SK-N-SH treated with all-trans-retinoic acid at 6 μM for 48 hours (cell line): Measurements from ENCODE around the gene GUCA2B.

Experiments used
- ATAC-seq: fragments of 200-7000 bp; cut with Tn5 transposase; 3 replicates; pipeline ENCODE4 v1.9.1; 2020; ENCODE audit warnings: mild to moderate bottlenecking, moderate library complexity
- ARNTL ChIP-seq: fragments of 450-650 bp; formaldehyde crosslinking; IDR thresholded peaks from 2 replicates; pipeline ENCODE4 v1.5.0; 2020; ENCODE audit warnings: low read depth, mild to moderate bottlenecking, moderate library complexity, borderline replicate concordance
- BACH2 ChIP-seq: fragments of 250-450 bp; sonication (Bioruptor Pico); IDR thresholded peaks from 2 replicates; pipeline ENCODE4 v1.9.0; 2021; ENCODE audit warnings: mild to moderate bottlenecking, borderline replicate concordance
- CSDC2 ChIP-seq: fragments of 250-450 bp; sonication (Bioruptor Pico); IDR thresholded peaks from 2 replicates; pipeline ENCODE4 v1.5.0; 2020; ENCODE audit warnings: mild to moderate bottlenecking, moderate library complexity
- ESRRG ChIP-seq: fragments of 250-450 bp; sonication (Bioruptor Pico); IDR thresholded peaks from 2 replicates; pipeline ENCODE4 v1.6.1; 2021; ENCODE audit warnings: mild to moderate bottlenecking
- GLIS3 ChIP-seq: fragments of 250-450 bp; sonication (Bioruptor Pico); IDR thresholded peaks from 2 replicates; pipeline ENCODE4 v1.5.0; 2020; ENCODE audit warnings: mild to moderate bottlenecking, moderate library complexity
- ISL1 ChIP-seq: fragments of 250-450 bp; sonication (Bioruptor Pico); IDR thresholded peaks from 2 replicates; pipeline ENCODE4 v2.1.2; 2022; ENCODE audit warnings: mild to moderate bottlenecking, moderate library complexity
- OSR1 ChIP-seq: fragments of 250-450 bp; sonication (Bioruptor Pico); IDR thresholded peaks from 2 replicates; pipeline ENCODE4 v1.8.0; 2022; ENCODE audit warnings: moderate library complexity, mild to moderate bottlenecking, inconsistent platforms
- PPARA ChIP-seq: fragments of 250-450 bp; sonication (Bioruptor Pico); IDR thresholded peaks from 2 replicates; pipeline ENCODE4 v1.5.0; 2020; ENCODE audit warnings: mild to moderate bottlenecking, borderline replicate concordance
- RARB ChIP-seq: fragments of 250-450 bp; sonication (Bioruptor Pico); IDR thresholded peaks from 2 replicates; pipeline ENCODE4 v1.8.0; 2021; ENCODE audit warnings: mild to moderate bottlenecking, moderate library complexity
- SNAI2 ChIP-seq: fragments of 250-450 bp; sonication (Bioruptor Pico); IDR thresholded peaks from 2 replicates; pipeline ENCODE4 v1.5.0; 2020; ENCODE audit warnings: mild to moderate bottlenecking, moderate library complexity
- TCF4 ChIP-seq: fragments of 250-450 bp; sonication (Bioruptor Pico); IDR thresholded peaks from 2 replicates; pipeline ENCODE4 v1.8.0; 2021; ENCODE audit warnings: mild to moderate bottlenecking, moderate library complexity, borderline replicate concordance
- TOX ChIP-seq: fragments of 250-450 bp; sonication (Bioruptor Pico); IDR thresholded peaks from 2 replicates; pipeline ENCODE4 v1.8.0; 2021; ENCODE audit warnings: mild to moderate bottlenecking, moderate library complexity, borderline replicate concordance
- ZC3H10 ChIP-seq: fragments of 250-450 bp; sonication (Bioruptor Pico); IDR thresholded peaks from 2 replicates; pipeline ENCODE4 v1.5.1; 2021; ENCODE audit warnings: mild to moderate bottlenecking, moderate library complexity
- ZFP3 ChIP-seq: fragments of 250-450 bp; sonication (Bioruptor Pico); IDR thresholded peaks from 2 replicates; pipeline ENCODE4 v1.5.0; 2020; ENCODE audit warnings: mild to moderate bottlenecking, moderate library complexity
- ZFP30 ChIP-seq: fragments of 450-650 bp; formaldehyde crosslinking; IDR thresholded peaks from 2 replicates; pipeline ENCODE4 v1.5.0; 2022; ENCODE audit warnings: mild to moderate bottlenecking, moderate library complexity
- ZNF565 ChIP-seq: fragments of 450-650 bp; formaldehyde crosslinking; conservative IDR thresholded peaks from 2 replicates; pipeline ENCODE4 v1.5.0; 2020; ENCODE audit warnings: low read depth, mild to moderate bottlenecking, moderate library complexity
- ZNF70 ChIP-seq: fragments of 450-650 bp; formaldehyde crosslinking; IDR thresholded peaks from 2 replicates; pipeline ENCODE4 v1.5.0; 2020; ENCODE audit warnings: mild to moderate bottlenecking, moderate library complexity
- ZNF8 ChIP-seq: fragments of 450-650 bp; formaldehyde crosslinking; IDR thresholded peaks from 2 replicates; pipeline ENCODE4 v1.5.0; 2020; ENCODE audit warnings: mild to moderate bottlenecking, moderate library complexity
- TF ChIP-seq, protein P1 (sequence below): fragments of 250-450 bp; sonication (Bioruptor Pico); IDR thresholded peaks from 2 replicates; pipeline ENCODE4 v1.5.1; 2021; ENCODE audit warnings: mild to moderate bottlenecking, moderate library complexity
- TF ChIP-seq, protein P2 (sequence below): fragments of 250-450 bp; sonication (Bioruptor Pico); IDR thresholded peaks from 2 replicates; pipeline ENCODE4 v1.8.0; 2021; ENCODE audit warnings: low read depth, mild to moderate bottlenecking, moderate library complexity, borderline replicate concordance
- TF ChIP-seq, protein P3 (sequence below): fragments of 250-450 bp; sonication (Bioruptor Pico); IDR thresholded peaks from 2 replicates; pipeline ENCODE4 v1.5.0; 2020; ENCODE audit warnings: mild to moderate bottlenecking, moderate library complexity
- TF ChIP-seq, protein P4 (sequence below): fragments of 250-450 bp; sonication (Bioruptor Pico); IDR thresholded peaks from 2 replicates; pipeline ENCODE4 v1.5.1; 2020; ENCODE audit warnings: low read depth, mild to moderate bottlenecking, moderate library complexity

GUCA2B gene

DNA sequence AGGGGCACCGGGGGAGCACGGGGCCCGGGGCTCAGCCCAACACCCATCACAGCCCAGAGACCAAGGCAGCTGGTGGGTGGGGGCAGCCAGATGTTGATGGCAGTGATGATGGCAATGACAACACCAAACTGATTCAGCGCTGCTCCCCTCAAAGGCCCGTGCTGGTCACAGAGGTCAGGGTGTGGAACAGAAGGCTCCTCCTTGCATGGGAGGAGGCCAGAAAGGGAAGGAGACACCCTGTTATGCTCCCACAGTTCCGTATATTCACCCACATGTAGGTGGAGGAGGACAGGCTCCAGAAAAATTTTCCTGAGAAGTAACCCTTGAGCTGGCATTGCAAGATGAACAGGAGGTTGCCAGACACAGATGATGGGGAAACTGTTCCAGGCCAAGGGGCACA is 414 bp downstream of the GUCA2B start:
- ATAC-seq = no peak
- TF ChIP-seq ZNF565 (CRISPR knock-in tag) (no peak), TCF4 (CRISPR knock-in tag) (no peak), ZNF70 (CRISPR knock-in tag) (no peak), GLIS3 (no peak), TOX (CRISPR knock-in tag) (no peak)
- TF ChIP-seq, all 23 proteins: peak for 0

DNA sequence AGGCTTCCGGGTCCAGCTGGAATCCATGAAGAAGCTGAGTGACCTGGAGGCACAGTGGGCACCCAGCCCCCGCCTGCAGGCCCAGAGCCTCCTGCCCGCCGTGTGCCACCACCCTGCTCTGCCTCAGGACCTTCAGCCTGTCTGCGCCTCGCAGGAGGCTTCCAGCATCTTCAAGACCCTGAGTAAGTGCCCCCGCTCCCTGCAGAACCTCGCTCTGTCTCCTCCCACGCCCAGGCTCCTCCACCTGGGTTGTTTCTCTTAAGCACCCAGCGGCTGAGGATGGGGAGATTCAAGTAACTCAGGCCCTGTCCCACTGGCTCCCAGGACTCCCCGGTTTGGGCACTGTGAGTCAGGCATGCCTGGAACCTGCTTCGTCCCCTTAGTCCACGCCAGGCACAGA is 1.5 kb downstream of the GUCA2B start:
- TF ChIP-seq BACH2 (no peak), ZFP30 (CRISPR knock-in tag) (no peak), ZNF70 (CRISPR knock-in tag) (no peak), OSR1 (CRISPR knock-in tag) (no peak), ZNF565 (CRISPR knock-in tag) (no peak), ARNTL (CRISPR knock-in tag) (no peak), ESRRG (no peak), TOX (CRISPR knock-in tag) (no peak), PPARA (CRISPR knock-in tag) (no peak), SNAI2 (CRISPR knock-in tag) (no peak), ZFP3 (no peak), GLIS3 (no peak), ISL1 (no peak), ZNF8 (CRISPR knock-in tag) (no peak), CSDC2 (CRISPR knock-in tag) (no peak), ZC3H10 (no peak)
- TF ChIP-seq, protein P1, sequence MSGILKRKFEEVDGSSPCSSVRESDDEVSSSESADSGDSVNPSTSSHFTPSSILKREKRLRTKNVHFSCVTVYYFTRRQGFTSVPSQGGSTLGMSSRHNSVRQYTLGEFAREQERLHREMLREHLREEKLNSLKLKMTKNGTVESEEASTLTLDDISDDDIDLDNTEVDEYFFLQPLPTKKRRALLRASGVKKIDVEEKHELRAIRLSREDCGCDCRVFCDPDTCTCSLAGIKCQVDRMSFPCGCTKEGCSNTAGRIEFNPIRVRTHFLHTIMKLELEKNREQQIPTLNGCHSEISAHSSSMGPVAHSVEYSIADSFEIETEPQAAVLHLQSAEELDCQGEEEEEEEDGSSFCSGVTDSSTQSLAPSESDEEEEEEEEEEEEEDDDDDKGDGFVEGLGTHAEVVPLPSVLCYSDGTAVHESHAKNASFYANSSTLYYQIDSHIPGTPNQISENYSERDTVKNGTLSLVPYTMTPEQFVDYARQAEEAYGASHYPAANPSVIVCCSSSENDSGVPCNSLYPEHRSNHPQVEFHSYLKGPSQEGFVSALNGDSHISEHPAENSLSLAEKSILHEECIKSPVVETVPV (CRISPR knock-in tag) = no peak
- TF ChIP-seq, protein P2, sequence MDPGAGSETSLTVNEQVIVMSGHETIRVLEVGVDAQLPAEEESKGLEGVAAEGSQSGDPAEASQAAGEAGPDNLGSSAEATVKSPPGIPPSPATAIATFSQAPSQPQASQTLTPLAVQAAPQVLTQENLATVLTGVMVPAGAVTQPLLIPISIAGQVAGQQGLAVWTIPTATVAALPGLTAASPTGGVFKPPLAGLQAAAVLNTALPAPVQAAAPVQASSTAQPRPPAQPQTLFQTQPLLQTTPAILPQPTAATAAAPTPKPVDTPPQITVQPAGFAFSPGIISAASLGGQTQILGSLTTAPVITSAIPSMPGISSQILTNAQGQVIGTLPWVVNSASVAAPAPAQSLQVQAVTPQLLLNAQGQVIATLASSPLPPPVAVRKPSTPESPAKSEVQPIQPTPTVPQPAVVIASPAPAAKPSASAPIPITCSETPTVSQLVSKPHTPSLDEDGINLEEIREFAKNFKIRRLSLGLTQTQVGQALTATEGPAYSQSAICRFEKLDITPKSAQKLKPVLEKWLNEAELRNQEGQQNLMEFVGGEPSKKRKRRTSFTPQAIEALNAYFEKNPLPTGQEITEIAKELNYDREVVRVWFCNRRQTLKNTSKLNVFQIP (CRISPR knock-in tag) = no peak
- TF ChIP-seq, protein P3, sequence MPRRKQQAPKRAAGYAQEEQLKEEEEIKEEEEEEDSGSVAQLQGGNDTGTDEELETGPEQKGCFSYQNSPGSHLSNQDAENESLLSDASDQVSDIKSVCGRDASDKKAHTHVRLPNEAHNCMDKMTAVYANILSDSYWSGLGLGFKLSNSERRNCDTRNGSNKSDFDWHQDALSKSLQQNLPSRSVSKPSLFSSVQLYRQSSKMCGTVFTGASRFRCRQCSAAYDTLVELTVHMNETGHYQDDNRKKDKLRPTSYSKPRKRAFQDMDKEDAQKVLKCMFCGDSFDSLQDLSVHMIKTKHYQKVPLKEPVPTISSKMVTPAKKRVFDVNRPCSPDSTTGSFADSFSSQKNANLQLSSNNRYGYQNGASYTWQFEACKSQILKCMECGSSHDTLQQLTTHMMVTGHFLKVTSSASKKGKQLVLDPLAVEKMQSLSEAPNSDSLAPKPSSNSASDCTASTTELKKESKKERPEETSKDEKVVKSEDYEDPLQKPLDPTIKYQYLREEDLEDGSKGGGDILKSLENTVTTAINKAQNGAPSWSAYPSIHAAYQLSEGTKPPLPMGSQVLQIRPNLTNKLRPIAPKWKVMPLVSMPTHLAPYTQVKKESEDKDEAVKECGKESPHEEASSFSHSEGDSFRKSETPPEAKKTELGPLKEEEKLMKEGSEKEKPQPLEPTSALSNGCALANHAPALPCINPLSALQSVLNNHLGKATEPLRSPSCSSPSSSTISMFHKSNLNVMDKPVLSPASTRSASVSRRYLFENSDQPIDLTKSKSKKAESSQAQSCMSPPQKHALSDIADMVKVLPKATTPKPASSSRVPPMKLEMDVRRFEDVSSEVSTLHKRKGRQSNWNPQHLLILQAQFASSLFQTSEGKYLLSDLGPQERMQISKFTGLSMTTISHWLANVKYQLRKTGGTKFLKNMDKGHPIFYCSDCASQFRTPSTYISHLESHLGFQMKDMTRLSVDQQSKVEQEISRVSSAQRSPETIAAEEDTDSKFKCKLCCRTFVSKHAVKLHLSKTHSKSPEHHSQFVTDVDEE (CRISPR knock-in tag) = no peak
- ATAC-seq = no peak

DNA sequence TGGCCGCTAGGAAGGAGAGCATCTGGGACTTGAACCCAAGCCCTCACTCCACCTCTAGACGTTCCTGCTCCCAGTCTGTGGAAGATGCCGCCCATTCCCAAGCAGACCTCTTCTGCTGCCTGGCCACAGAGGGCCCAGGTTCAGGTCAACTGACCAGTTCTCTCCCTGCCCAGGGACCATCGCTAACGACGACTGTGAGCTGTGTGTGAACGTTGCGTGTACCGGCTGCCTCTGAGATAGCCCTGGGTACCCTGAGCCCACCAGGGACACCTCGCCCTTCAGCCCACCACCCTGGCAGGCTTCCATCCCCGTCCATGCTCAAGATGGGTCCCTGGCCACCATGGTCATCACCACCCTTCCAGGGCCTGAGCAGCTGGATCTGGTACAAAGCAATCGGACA is 2.2 kb downstream of the GUCA2B start:
- TF ChIP-seq, protein P2 (CRISPR knock-in tag) = no peak
- no peak for TF ChIP-seq TCF4 (CRISPR knock-in tag)
- TF ChIP-seq ZNF565 (CRISPR knock-in tag) = no peak
- no peak for TF ChIP-seq SNAI2 (CRISPR knock-in tag)
- TF ChIP-seq ZFP30 (CRISPR knock-in tag) = no peak
- TF ChIP-seq, protein P1 (CRISPR knock-in tag) = no peak
- no peak for TF ChIP-seq GLIS3
- TF ChIP-seq OSR1 (CRISPR knock-in tag) = no peak
- no peak for TF ChIP-seq ESRRG
- TF ChIP-seq CSDC2 (CRISPR knock-in tag) = no peak
- TF ChIP-seq, protein P3 (CRISPR knock-in tag) = no peak
- TF ChIP-seq RARB = no peak
- no peak for TF ChIP-seq ZNF8 (CRISPR knock-in tag)
- no peak for TF ChIP-seq ZC3H10
- TF ChIP-seq ZFP3 = no peak
- TF ChIP-seq, protein P4, sequence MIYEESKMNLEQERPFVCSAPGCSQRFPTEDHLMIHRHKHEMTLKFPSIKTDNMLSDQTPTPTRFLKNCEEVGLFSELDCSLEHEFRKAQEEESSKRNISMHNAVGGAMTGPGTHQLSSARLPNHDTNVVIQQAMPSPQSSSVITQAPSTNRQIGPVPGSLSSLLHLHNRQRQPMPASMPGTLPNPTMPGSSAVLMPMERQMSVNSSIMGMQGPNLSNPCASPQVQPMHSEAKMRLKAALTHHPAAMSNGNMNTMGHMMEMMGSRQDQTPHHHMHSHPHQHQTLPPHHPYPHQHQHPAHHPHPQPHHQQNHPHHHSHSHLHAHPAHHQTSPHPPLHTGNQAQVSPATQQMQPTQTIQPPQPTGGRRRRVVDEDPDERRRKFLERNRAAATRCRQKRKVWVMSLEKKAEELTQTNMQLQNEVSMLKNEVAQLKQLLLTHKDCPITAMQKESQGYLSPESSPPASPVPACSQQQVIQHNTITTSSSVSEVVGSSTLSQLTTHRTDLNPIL (CRISPR knock-in tag) = no peak
- ATAC-seq = no peak
